GM19043 (cell line): ENCODE data around the gene SPATC1L.

Experiments used
- ATAC-seq: cut with Tn5 transposase; IDR thresholded peaks from one replicate; pipeline ENCODE4 v1.9.1; 2021; ENCODE audit warnings: low read depth; ENCODE audit not compliant: unreplicated experiment

The SPATC1L gene

DNA sequence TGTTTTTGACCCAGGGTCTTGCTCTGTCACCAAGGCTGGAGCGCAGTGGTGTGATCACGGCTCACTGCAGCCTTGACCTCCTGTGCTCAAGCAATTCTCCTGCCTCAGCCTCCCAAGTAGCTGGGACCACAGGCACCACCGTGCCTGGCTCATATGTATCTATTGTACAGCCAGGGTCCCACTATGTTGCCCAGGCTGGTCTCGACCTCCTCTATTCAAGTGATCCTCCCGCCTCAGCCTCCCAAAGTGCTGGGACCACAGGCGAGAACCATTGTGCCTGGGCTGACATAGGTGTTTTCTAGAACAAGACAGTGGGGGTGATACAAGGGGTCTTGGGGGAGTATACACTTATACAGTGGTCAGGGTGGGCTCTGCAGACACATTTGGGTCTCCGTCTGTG, 46.4 kb downstream of the SPATC1L start:
- ATAC-seq: no peak

DNA sequence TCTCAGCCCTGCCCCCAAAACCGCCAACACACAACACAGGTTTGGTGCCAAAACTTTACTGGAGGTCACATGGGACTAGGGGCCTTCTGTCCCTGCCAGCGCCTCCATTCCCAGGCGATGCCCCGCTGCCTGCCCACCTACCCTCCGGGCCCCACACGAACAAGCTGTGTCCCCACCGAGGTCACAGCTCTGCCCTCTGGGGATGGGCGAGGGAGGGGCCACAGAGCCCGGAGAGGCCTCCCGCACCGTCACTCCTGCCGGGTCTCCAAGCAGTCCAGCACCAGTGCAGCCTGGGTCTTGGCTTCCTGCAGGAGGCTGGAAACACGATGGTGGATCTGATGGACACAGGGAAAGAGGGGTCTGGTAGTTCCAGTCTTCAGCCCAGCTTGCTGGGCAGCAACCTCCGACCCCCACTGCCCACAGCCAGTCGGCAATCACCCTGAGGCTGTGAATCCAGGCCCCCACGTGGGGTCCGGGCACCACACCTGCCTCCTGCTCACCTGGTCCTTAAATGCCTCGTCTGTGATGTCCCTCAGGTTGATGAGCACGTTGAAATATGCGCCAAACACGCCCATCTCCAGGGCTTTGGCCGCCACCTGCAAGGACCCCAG, 47.4 kb downstream of the SPATC1L start:
- no peak for ATAC-seq

DNA sequence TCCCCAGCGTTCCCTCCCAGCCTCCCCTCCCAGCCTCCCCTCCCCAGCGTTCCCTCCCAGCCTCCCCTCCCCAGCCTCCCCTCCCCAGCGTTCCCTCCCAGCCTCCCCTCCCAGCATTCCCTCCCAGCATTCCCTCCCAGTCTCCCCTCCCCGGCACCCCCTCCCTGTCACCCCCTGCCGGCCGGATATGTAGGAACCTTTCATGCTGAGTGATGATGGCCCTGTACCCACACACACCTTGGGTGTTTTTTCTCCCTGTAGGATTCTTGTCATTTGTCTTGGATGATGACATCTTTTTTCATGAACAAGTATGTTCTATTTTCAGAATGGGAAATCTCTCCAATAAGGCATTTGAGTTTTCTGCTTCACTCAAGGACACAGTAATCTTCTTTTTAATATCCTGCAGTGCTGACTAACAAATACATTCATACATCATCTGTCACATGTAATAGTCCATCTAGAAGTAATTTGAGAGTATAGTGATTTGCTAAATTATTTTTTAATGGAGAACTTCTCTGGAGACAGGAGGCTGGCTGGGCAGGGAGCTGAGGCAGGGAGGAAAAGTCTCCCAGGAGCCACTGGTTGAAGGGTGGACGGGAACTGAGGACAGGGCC, 48.4 kb downstream of the SPATC1L start:
- ATAC-seq: no peak

- no peak for ATAC-seq
These were observed 52.2 kb downstream of the SPATC1L start for GRCh38 chr21:46131838-46132651.

GRCh38 chr21:46131588-46131837, 52.7 kb downstream of the SPATC1L start:
- no peak for ATAC-seq

DNA sequence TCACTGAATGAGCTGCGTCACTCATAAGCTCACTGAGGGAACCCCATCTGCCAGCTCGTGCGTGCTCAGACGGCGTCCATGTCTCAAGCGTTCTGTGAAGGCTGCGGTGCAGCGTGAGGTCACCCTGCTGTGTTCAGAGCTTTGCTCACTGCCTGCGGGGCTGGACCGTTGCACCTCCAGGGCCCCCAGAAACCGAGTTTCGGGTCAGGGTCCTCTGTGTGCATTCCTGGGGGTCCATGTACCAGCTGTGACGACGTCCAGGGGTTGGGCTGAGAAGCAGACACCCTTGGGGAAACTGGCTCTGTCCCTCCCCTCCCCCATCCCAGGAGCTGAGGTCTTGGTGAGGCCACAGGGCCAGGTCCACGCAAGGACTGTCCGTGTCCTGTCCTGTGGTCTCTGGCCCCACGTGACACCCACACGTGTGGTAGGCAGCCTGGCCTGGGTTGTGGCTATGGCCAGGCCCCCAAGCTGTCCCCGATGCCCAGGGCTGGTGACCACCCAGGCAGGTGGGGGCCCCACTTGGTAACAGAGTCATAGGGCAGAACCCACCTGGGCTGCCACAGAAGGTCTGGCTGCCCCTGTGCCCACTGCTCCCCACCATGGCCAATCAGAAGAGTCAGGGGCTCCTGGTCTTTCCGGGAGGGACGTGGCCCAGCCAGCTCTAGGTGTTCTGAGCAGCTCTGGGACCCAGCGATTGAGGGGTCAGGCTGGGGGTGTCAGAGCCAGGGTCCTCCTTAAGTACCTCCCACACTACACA, 53.2 kb downstream of the SPATC1L start:
- no peak for ATAC-seq

- no peak for ATAC-seq
These were observed 54.2 kb downstream of the SPATC1L start for GRCh38 chr21:46129846-46130651.

- ATAC-seq: no peak
These were observed 55.2 kb downstream of the SPATC1L start for GRCh38 chr21:46128933-46129571.

- ATAC-seq: no peak
These were observed 55.9 kb downstream of the SPATC1L start for GRCh38 chr21:46128106-46128932.

DNA sequence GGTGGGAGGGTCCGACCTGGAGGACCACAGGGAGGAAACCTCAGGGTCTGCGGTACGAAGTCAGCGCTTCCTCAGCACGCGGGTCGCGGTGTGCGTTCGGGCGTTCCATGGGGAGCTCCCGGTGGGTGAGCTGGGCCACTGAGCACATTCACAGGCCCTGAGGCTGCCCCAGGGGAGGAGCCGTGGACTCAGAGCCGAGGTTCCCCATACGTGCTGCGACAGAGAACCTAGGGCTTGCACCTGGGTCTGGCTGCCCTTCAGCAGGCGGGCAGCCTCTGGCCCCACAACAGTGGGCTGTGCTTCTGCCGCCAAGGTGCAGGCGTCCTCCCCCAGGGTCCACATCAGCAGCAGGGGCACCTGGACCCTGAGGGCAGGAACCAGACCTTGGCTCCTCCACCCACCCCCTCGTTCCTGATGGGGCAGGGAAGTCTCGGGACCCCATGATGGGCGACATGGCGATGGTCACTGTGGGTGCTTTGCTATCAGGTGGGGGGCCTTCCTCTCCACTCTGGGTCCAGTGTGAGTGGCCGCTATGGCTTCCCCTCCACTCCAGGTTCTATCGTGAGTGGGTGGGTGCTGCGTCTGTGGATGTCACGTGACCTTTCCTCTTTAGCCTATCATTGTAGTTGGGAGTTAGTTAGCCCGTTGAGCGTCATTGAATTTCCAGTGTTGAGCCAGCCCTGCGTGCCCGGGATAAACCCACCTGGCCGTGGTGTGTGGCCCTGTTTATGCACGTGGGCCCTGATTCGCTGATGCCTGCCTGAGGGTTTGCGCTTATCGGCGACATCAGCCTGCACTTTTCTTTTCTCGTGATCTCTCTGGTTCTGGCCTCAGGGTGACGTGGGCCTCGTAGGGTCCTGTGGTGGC, 56.8 kb downstream of the SPATC1L start:
- no peak for ATAC-seq

DNA sequence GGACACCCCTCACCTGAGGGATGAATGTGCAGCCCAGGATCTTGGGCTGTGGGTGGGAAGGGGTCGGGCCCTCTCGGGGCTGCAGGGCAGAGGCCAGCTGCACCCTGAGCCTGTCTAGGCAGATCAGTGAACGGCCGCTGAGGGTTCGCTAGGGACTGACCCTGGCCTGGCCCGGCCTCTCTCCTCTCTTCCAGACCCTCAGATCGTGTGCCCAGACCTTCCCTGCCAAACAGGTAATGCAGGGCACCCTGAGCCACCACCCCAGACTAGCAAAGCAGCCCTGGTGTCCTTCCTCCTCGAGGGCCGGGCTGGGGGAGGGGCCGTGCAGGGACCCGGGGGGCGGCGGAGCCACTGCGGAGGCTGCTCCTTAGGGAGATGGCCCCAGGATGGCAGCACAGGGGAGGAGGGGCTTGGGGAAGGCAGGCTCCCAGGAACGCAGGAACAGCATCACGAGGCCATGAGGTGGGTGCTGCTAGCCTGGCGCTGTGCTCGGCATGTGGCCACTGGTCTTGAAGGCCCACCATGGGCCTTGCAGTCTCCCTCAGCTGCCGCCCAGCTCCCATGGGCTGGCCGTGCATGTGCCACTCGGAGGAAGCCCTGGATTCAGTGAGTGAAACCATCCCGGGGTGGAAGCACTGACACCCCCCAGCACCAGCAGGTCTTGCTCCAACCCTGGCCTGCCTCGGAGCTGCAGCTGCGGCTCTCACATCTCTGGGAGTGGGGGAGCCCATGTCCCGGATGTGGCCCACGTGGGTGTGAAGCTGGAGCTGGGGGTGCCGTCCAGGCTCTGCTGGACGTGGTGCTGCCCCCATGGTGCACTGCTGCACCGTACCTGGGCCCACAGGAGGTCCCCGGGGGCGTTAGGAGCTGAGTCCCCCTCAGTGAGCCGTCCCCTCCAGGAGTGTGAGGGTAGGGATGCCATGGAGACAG, 57.7 kb downstream of the SPATC1L start:
- no peak for ATAC-seq

GRCh38 chr21:46125846-46126301, 58.4 kb downstream of the SPATC1L start:
- ATAC-seq: no peak

DNA sequence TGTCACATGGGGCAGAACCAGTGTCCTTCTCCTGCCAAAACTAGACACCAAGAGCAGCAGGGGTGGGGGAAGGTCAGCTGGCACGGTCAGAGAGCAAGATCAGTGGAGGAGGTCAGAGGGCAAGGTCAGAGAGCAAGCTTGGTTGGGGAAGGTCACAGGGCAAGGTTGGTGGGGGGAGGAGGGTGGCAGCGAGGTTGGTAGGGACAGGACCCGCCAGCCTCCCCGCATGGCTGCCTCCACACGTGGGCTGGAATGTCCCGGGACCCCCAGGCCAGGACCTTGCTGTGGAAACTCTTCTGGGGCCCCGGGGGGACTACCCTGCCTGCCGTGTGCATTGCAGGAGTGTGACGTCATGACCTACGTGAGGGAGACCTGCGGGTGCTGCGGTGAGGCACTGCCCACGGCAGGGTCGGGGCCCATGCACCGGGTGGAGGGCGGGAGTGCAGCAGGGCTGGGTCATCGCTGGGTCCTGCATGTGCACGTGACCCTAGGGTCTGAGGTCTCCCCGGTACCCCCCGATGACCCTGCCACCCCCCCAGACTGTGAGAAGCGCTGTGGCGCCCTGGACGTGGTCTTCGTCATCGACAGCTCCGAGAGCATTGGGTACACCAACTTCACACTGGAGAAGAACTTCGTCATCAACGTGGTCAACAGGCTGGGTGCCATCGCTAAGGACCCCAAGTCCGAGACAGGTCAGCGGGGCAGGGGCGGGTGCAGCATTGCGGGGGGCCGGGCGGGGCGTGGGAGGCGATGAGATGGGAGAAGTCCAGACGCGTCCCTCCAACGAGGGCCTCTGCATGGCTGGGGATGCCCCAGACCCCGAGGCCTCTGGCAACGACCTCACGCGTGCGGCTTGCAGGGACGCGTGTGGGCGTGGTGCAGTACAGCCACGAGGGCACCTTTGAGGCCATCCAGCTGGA, 59.1 kb downstream of the SPATC1L start:
- ATAC-seq: no peak

- ATAC-seq: no peak
These were observed 60.0 kb downstream of the SPATC1L start for GRCh38 chr21:46124083-46124925.
